Keratinocyte (primary cell): ENCODE results near the gene OPN1SW. TPM values are rescaled to one million over a fixed set of nuclear protein-coding genes. Genes with fewer than 3 reads are reported as not detected.

ENCODE experiments used
- DNase-seq: peaks from one replicate; pipeline ENCODE4 v3.0.0-alpha.2; 2011; ENCODE audit warnings: low read depth, missing footprints, low spot score
- FAIRE-seq: peaks from 2 replicates; lab custom pipeline; 2011; peaks lifted over from hg19 to GRCh38; lab: Jason Lieb, UNC
- H2AFZ ChIP-seq: 2 replicates; pipeline ENCODE4 v1.6.0; 2012; ENCODE audit warnings: low read length, control low read depth, inconsistent platforms; ENCODE audit not compliant: control insufficient read depth
- H3K27ac ChIP-seq: 2 replicates; pipeline ENCODE4 v1.5.1; 2011; ENCODE audit warnings: low read length; ENCODE audit not compliant: control insufficient read depth, insufficient read depth
- H3K27me3 ChIP-seq: 3 replicates; pipeline ENCODE4 v1.6.0; 2011; ENCODE audit warnings: low read length; ENCODE audit not compliant: control insufficient read depth, insufficient read depth; ENCODE audit errors: extremely low read depth
- H3K36me3 ChIP-seq, 2 experiments: 2 replicates in 1 of 2; 3 replicates in 1 of 2; pipeline ENCODE4 v1.5.1; 2011; ENCODE audit warnings: low read length in 2 of 2, mild to moderate bottlenecking in 1 of 2; ENCODE audit not compliant: control insufficient read depth in 2 of 2, insufficient read depth in 2 of 2; ENCODE audit errors: extremely low read depth in 1 of 2
- H3K4me1 ChIP-seq: 3 replicates; pipeline ENCODE4 v1.5.1; 2011; ENCODE audit warnings: low read length; ENCODE audit not compliant: control insufficient read depth, insufficient read depth; ENCODE audit errors: extremely low read depth
- H3K4me2 ChIP-seq: 3 replicates; pipeline ENCODE4 v1.6.0; 2011; ENCODE audit warnings: low read depth, low read length; ENCODE audit not compliant: control insufficient read depth, insufficient read depth; ENCODE audit errors: extremely low read depth
- H3K4me3 ChIP-seq, 3 experiments: fragments of 200-600 bp in 1 of 3; sonication (generic) in 1 of 3; 2 replicates in 2 of 3; 3 replicates in 1 of 3; pipeline ENCODE4 v1.5.1; 2011 to 2016; ENCODE audit warnings: low read length in 3 of 3, mild to moderate bottlenecking in 3 of 3, control low read depth in 2 of 3, inconsistent platforms in 1 of 3, low read depth in 1 of 3, mixed read lengths in 1 of 3, mixed run types in 1 of 3, moderate library complexity in 1 of 3; ENCODE audit not compliant: control insufficient read depth in 2 of 3, insufficient read depth in 2 of 3; ENCODE audit errors: extremely low read depth in 1 of 3
- H3K79me2 ChIP-seq: 2 replicates; pipeline ENCODE4 v1.6.0; 2012; ENCODE audit warnings: low read length; ENCODE audit not compliant: control insufficient read depth, insufficient read depth
- H3K9ac ChIP-seq: 3 replicates; pipeline ENCODE4 v1.6.0; 2011; ENCODE audit warnings: low read length; ENCODE audit not compliant: control insufficient read depth, insufficient read depth; ENCODE audit errors: extremely low read depth
- H3K9me1 ChIP-seq: 3 replicates; pipeline ENCODE4 v1.6.0; 2011; ENCODE audit warnings: low read length; ENCODE audit not compliant: control insufficient read depth, insufficient read depth; ENCODE audit errors: extremely low read depth
- H3K9me3 ChIP-seq: 2 replicates; pipeline ENCODE4 v1.5.1; 2012; ENCODE audit warnings: low read depth, low read length; ENCODE audit not compliant: control insufficient read depth
- H4K20me1 ChIP-seq: 3 replicates; pipeline ENCODE4 v1.6.0; 2011; ENCODE audit warnings: low read length; ENCODE audit not compliant: control insufficient read depth, insufficient read depth; ENCODE audit errors: extremely low read depth
- EZH2 ChIP-seq: IDR thresholded peaks from one replicate; pipeline ENCODE4 v1.6.1; 2012; ENCODE audit warnings: inconsistent platforms, mild to moderate bottlenecking, low read length, moderate library complexity
- dilution Hi-C: fragments of 300-500 bp; cut with MboI; formaldehyde crosslinking; loops from one replicate; pipeline ENCODE4 v1.7.0; 2020; ENCODE audit warnings: low sequenced_read_pairs; ENCODE audit not compliant: extremely low pct_ligation_motif_present
- polyA plus RNA-seq, 5 experiments: library from polyadenylated mRNA; depleted of rRNA in 3 of 5; stranded (reverse) in 3 of 5; stranded (forward) in 1 of 5; unstranded in 1 of 5; fragments of >200 nt; gene quantifications; 1 replicate in 1 of 5; 2 replicates in 3 of 5; 3 replicates in 1 of 5; pipeline versions ENCODE4 v1.2.1 to v1.2.3, GENCODE V29; 2011 to 2012; ENCODE audit warnings: missing spikeins in 2 of 5, low read depth in 1 of 5, low replicate concordance in 1 of 5
- TF ChIP-seq, protein P1 (sequence below), 3 experiments: IDR thresholded peaks in 1 of 3; conservative IDR thresholded peaks in 1 of 3; optimal IDR thresholded peaks in 1 of 3; 2 replicates in 2 of 3; 3 replicates in 1 of 3; pipeline versions ENCODE3 to v1.5.1; 2011; ENCODE audit warnings: low read length in 3 of 3, mild to moderate bottlenecking in 3 of 3, moderate library complexity in 2 of 3, control low read depth in 1 of 3, inconsistent platforms in 1 of 3; ENCODE audit not compliant: insufficient read depth in 2 of 3; ENCODE audit errors: extremely low read depth in 1 of 3

Gene OPN1SW
- polyA plus RNA-seq, 1 donor (not counting 4 experiments of a cell fraction or from before 2014, with no cell fraction given), result not detected

DNA sequence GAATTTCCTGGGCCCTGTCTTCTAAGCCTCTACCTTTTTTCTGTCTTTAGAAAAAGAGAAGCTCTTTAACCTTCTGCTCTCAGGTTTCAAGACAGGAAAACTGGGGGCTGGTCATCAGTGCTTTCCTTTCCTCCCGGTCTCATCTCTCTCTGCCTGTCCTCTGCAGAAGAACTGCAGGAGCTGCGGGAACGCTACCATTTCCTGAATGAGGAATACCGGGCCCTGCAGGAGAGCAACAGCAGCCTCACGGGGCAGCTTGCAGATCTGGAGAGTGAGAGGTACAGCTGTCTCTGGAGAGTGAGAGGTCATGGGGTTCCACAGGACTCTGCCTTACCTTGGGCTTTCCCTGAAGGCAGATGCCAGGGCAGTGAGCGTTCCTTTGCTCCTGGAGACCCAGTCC is 28.9 kb upstream of the OPN1SW start:
- dilution Hi-C loops, result no loop called here
- H2AFZ ChIP-seq, result no peak overlapping the region
- H3K9me1 ChIP-seq, result no peaks in the 10 kb centered on the region
- DNase-seq, result no peak
- H3K4me2 ChIP-seq, result no peak overlapping the region
- no peak overlapping the region for H3K9ac ChIP-seq
- H3K4me1 ChIP-seq, result no peaks in the 10 kb centered on the region
- TF ChIP-seq EZH2, result no peak
- TF ChIP-seq, protein P1, sequence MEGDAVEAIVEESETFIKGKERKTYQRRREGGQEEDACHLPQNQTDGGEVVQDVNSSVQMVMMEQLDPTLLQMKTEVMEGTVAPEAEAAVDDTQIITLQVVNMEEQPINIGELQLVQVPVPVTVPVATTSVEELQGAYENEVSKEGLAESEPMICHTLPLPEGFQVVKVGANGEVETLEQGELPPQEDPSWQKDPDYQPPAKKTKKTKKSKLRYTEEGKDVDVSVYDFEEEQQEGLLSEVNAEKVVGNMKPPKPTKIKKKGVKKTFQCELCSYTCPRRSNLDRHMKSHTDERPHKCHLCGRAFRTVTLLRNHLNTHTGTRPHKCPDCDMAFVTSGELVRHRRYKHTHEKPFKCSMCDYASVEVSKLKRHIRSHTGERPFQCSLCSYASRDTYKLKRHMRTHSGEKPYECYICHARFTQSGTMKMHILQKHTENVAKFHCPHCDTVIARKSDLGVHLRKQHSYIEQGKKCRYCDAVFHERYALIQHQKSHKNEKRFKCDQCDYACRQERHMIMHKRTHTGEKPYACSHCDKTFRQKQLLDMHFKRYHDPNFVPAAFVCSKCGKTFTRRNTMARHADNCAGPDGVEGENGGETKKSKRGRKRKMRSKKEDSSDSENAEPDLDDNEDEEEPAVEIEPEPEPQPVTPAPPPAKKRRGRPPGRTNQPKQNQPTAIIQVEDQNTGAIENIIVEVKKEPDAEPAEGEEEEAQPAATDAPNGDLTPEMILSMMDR (optimal IDR thresholded peaks at IDR 0.05 in 1 of 3, IDR thresholded peaks at IDR 0.05 in 1 of 3, conservative IDR thresholded peaks at IDR 0.05 in 1 of 3; ENCODE audit: extremely low read depth in 1 of 3, insufficient read depth in 2 of 3, low read length in 3 of 3), result no peak
- no peak for FAIRE-seq
- no peaks in the 10 kb centered on the region for H4K20me1 ChIP-seq
- no peak overlapping the region for H3K27ac ChIP-seq
- H3K9me3 ChIP-seq, result no peaks in the 10 kb centered on the region
- no peaks in the 10 kb centered on the region for H3K79me2 ChIP-seq
- H3K27me3 ChIP-seq, result no peaks in the 10 kb centered on the region
- no peaks in the 10 kb centered on the region for H3K36me3 ChIP-seq
- H3K4me3 ChIP-seq, result no peak overlapping the region

DNA sequence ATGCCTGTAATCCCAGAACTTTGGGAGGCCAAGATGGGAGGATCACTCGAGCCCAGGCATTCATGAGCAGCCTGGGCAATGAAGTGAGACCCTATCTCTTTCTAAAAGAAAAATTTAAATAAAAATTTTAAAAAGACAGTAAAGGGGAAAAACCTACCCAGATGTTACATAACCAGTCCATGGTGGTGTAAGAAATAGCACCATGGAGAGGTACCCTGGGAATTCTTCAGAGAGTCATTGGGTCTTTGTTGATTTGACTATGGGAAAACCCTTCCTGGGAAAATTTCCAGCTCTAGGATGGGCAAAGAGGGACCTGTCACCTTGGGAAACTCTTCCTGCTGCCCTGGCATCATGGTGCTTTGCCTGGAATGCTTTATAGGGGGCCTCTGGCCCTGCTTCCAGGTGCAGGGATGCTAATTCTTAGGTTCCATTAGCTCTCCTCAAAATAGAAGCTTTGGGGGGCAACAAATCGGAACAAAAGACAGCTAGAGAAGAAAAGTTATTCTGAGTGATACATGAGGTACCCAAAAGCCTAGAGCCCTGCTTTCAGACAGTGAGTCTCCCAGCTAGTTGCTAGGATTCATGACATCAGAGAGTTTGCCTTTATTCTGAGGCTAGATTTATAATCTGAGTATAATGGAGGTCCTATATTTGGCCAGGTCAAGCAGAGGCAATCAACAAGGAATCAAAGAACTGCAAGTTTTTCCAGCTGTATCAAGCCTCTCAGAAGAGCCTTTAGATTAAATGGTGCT is 26.2 kb upstream of the OPN1SW start:
- TF ChIP-seq, protein P1 (optimal IDR thresholded peaks at IDR 0.05 in 1 of 3, IDR thresholded peaks at IDR 0.05 in 1 of 3, conservative IDR thresholded peaks at IDR 0.05 in 1 of 3; ENCODE audit: extremely low read depth in 1 of 3, insufficient read depth in 2 of 3, low read length in 3 of 3), result no peak
- TF ChIP-seq EZH2, result no peak
- Histone ChIP-seq H3K4me2 (no peak overlapping the region), H2AFZ (no peak overlapping the region), H3K36me3 (no peaks in the 10 kb centered on the region), H3K27me3 (no peaks in the 10 kb centered on the region), H3K79me2 (no peaks in the 10 kb centered on the region), H3K27ac (no peak overlapping the region), H3K9ac (no peak overlapping the region), H3K4me3 (no peak overlapping the region), H3K9me3 (no peaks in the 10 kb centered on the region), H3K9me1 (no peaks in the 10 kb centered on the region), H4K20me1 (no peaks in the 10 kb centered on the region), H3K4me1 (no peaks in the 10 kb centered on the region)
- DNase-seq (no peak), FAIRE-seq (no peak)
- dilution Hi-C loops, result no loop called here
